Endothelial cell of umbilical vein (primary cell): Measurements from ENCODE around the gene EML4. TPM values are rescaled to one million over a fixed set of nuclear protein-coding genes. Genes with fewer than 3 reads are reported as not detected.

Experiments
- BruUV-seq: library from RNA; stranded (reverse); fragments of 400-500 nt; replicated peaks from 2 replicates; lab custom pipeline; 2021; lab: Mats Ljungman, UMichigan
- CTCF ChIA-PET: fragments of 300-600, 350-600 bp; sonication (Branson Sonifier 250); formaldehyde crosslinking; loops from one replicate; lab custom pipeline; 2021; ENCODE audit warnings: antibody characterized with exemption, inconsistent platforms; lab: Charles Lee
- POLR2A ChIA-PET: fragments of 300-600, 350-600 bp; sonication (Branson Sonifier 250); formaldehyde crosslinking; loops from one replicate; lab custom pipeline; 2021; ENCODE audit warnings: antibody characterized with exemption, inconsistent platforms; lab: Charles Lee
- DNase-seq: peaks from one replicate; pipeline ENCODE4 v3.0.0-alpha.2; 2011; ENCODE audit warnings: low read depth, low spot score
- FAIRE-seq: peaks from 2 replicates; lab custom pipeline; 2011; peaks lifted over from hg19 to GRCh38; lab: Jason Lieb, UNC
- H2AFZ ChIP-seq: 2 replicates; pipeline ENCODE4 v1.6.0; 2012; ENCODE audit warnings: low read depth, low read length, control low read depth, inconsistent platforms
- H3K27ac ChIP-seq: 2 replicates; pipeline ENCODE4 v1.5.1; 2011; ENCODE audit warnings: low read depth, mild to moderate bottlenecking, control low read depth, low read length, moderate library complexity; ENCODE audit not compliant: insufficient read depth
- H3K27me3 ChIP-seq, 2 experiments: 2 replicates each; pipeline versions ENCODE4 v1.6.0 to v1.6.1; 2011; ENCODE audit warnings: low read length in 2 of 2, mixed read lengths in 1 of 2; ENCODE audit not compliant: control insufficient read depth in 2 of 2, insufficient read depth in 2 of 2
- H3K36me3 ChIP-seq, 2 experiments: 2 replicates in 1 of 2; 3 replicates in 1 of 2; pipeline ENCODE4 v1.5.1; 2011; ENCODE audit warnings: low read length in 2 of 2, mild to moderate bottlenecking in 1 of 2, moderate library complexity in 1 of 2; ENCODE audit not compliant: control insufficient read depth in 2 of 2, insufficient read depth in 2 of 2; ENCODE audit errors: extremely low read depth in 1 of 2
- H3K4me1 ChIP-seq: 3 replicates; pipeline ENCODE4 v1.5.1; 2011; ENCODE audit warnings: mild to moderate bottlenecking, low read length; ENCODE audit not compliant: control insufficient read depth, insufficient read depth; ENCODE audit errors: extremely low read depth
- H3K4me2 ChIP-seq: 2 replicates; pipeline ENCODE4 v1.6.1; 2011; ENCODE audit warnings: low read length, control low read depth, mixed read lengths; ENCODE audit not compliant: insufficient read depth
- H3K4me3 ChIP-seq, 3 experiments: fragments of 200-600 bp in 1 of 3; sonication (generic), shearing (Covaris generic) in 1 of 3; replicated peaks in 1 of 3; 2 replicates each; pipeline ENCODE4 v1.5.1; 2011 to 2016; ENCODE audit warnings: control low read depth in 3 of 3, low read length in 3 of 3, mild to moderate bottlenecking in 2 of 3, inconsistent platforms in 1 of 3, low read depth in 1 of 3, moderate library complexity in 1 of 3; ENCODE audit not compliant: insufficient read depth in 1 of 3
- H3K79me2 ChIP-seq: 2 replicates; pipeline ENCODE4 v1.6.0; 2012; ENCODE audit warnings: low read length, inconsistent platforms; ENCODE audit not compliant: control insufficient read depth, insufficient read depth
- H3K9ac ChIP-seq: replicated peaks from 2 replicates; pipeline ENCODE3; 2011; ENCODE audit warnings: low read length, control low read depth; ENCODE audit not compliant: insufficient read depth; ENCODE audit errors: extremely low read depth
- H3K9me1 ChIP-seq: replicated peaks from 3 replicates; pipeline ENCODE4 v1.6.0; 2011; ENCODE audit warnings: mild to moderate bottlenecking, low read length; ENCODE audit not compliant: control insufficient read depth, insufficient read depth; ENCODE audit errors: extremely low read depth
- H3K9me3 ChIP-seq: replicated peaks from 2 replicates; pipeline ENCODE4 v1.5.1; 2012; ENCODE audit warnings: low read length, inconsistent platforms; ENCODE audit not compliant: control insufficient read depth, insufficient read depth
- H4K20me1 ChIP-seq: replicated peaks from 2 replicates; pipeline ENCODE3; 2011; ENCODE audit warnings: mild to moderate bottlenecking, low read length; ENCODE audit not compliant: control insufficient read depth, insufficient read depth; ENCODE audit errors: extremely low read depth
- CTCF ChIP-seq, 2 donors: IDR thresholded peaks; 1 replicate in 1 of 2; 2 replicates in 1 of 2; pipeline ENCODE4 v1.5.1; 2011; ENCODE audit warnings: low read length in 2 of 2, mild to moderate bottlenecking in 2 of 2, moderate library complexity in 2 of 2, control low read depth in 1 of 2, inconsistent platforms in 1 of 2, low read depth in 1 of 2; ENCODE audit not compliant: insufficient read depth in 1 of 2; ENCODE audit errors: extremely low read depth in 1 of 2
- EZH2 ChIP-seq: IDR thresholded peaks from 2 replicates; pipeline ENCODE4 v1.6.1; 2012; ENCODE audit warnings: borderline replicate concordance, low read depth, mild to moderate bottlenecking, moderate library complexity, low read length, inconsistent platforms; ENCODE audit not compliant: severe bottlenecking
- FOS ChIP-seq: IDR thresholded peaks from 2 replicates; pipeline ENCODE4 v1.6.1; 2011; ENCODE audit warnings: mild to moderate bottlenecking, low read length, moderate library complexity, borderline replicate concordance; ENCODE audit not compliant: insufficient read depth
- GATA2 ChIP-seq: IDR thresholded peaks from 2 replicates; pipeline ENCODE4 v1.7.0; 2011; ENCODE audit warnings: low read depth, mild to moderate bottlenecking, moderate library complexity, mixed read lengths, low read length; ENCODE audit not compliant: insufficient read length, insufficient read depth
- JUN ChIP-seq: IDR thresholded peaks from 2 replicates; pipeline ENCODE4 v1.6.1; 2011; ENCODE audit warnings: borderline replicate concordance, low read depth; ENCODE audit not compliant: insufficient read length, insufficient read depth
- MAX ChIP-seq: IDR thresholded peaks from 2 replicates; pipeline ENCODE4 v1.6.1; 2011; ENCODE audit not compliant: insufficient read depth, insufficient read length
- MYC ChIP-seq: IDR thresholded peaks from one replicate; pipeline ENCODE4 v1.6.1; 2011; ENCODE audit warnings: mild to moderate bottlenecking, low read depth, low read length
- POLR2A ChIP-seq: IDR thresholded peaks from 2 replicates; pipeline ENCODE4 v1.6.1; 2012; ENCODE audit warnings: low read depth, mild to moderate bottlenecking, control low read depth, low read length
- POLR2AphosphoS5 ChIP-seq: IDR thresholded peaks from 2 replicates; pipeline ENCODE4 v1.6.1; 2012; ENCODE audit warnings: low read depth, mild to moderate bottlenecking, control low read depth, low read length, moderate library complexity; ENCODE audit not compliant: insufficient read depth
- dilution Hi-C: fragments of 300-500 bp; cut with MboI; formaldehyde crosslinking; loops from one replicate; pipeline ENCODE4 v1.15.0; 2019; ENCODE audit warnings: low sequenced_read_pairs; ENCODE audit not compliant: extremely low pct_ligation_motif_present
- intact Hi-C: fragments of 100-400 bp; cut with micrococcal nuclease; formaldehyde crosslinking; loops from one replicate; pipeline ENCODE4 v1.10.0; 2022
- polyA plus RNA-seq, 4 experiments: library from polyadenylated mRNA; depleted of rRNA in 3 of 4; stranded (reverse) in 3 of 4; unstranded in 1 of 4; fragments of >200 nt; gene quantifications; 2 replicates each; pipeline versions ENCODE4 v1.2.1 to v1.2.3, GENCODE V29; 2011 to 2012; ENCODE audit warnings: missing spikeins in 1 of 4
- total RNA-seq: library from RNA; stranded (reverse); gene quantifications from 2 replicates; pipeline ENCODE4 v1.2.3, GENCODE V29; 2021

The EML4 gene
- total and polyA plus RNA-seq, 2 donors (not counting 3 experiments of a cell fraction or from before 2014, with no cell fraction given): 13.3 to 32.0 TPM

- Histone ChIP-seq H3K27me3 (no peaks in the 10 kb centered on the region), H3K9me3 (no peaks in the 10 kb centered on the region), H3K79me2 (no peaks in the 10 kb centered on the region), H3K27ac (no peak overlapping the region), H3K4me2 (no peak overlapping the region), H3K36me3 (no peaks in the 10 kb centered on the region), H3K9ac (no peak overlapping the region), H3K9me1 (no peaks in the 10 kb centered on the region), H2AFZ (no peak overlapping the region), H3K4me1 (peaks cover 6% of the 10 kb centered on the region), H3K4me3 (no peak overlapping the region), H4K20me1 (no peaks in the 10 kb centered on the region)
- BruUV-seq: no TSS peak
- intact Hi-C loops (no loop called here), dilution Hi-C loops (no loop called here)
- ChIA-PET CTCF (interaction anchor here (0.9 kb wide), 1 partner anchor 456 kb away, joined by 3 read pairs; no protein-coding TSS in a partner anchor), POLR2A (no interaction called here)
- no peak for TF ChIP-seq FOS
- no peak for TF ChIP-seq EZH2
- no peak for TF ChIP-seq CTCF (IDR thresholded peaks at IDR 0.05; ENCODE audit: extremely low read depth in 1 of 2, insufficient read depth in 1 of 2, low read depth in 1 of 2, low read length in 2 of 2)
- TF ChIP-seq MYC: no peak
- no peak for TF ChIP-seq POLR2AphosphoS5
- no peak for TF ChIP-seq JUN
- no peak for TF ChIP-seq POLR2A
- no peak for TF ChIP-seq MAX
- no peak for TF ChIP-seq GATA2
- DNase-seq (no peak), FAIRE-seq (no peak)
Measured at GRCh38 chr2:42310007-42310515, 140.9 kb downstream of the EML4 start.
